GM18517 (cell line): ENCODE data around the gene CEACAM16.

ENCODE experiments used
- ATAC-seq: cut with Tn5 transposase; IDR thresholded peaks from one replicate; pipeline ENCODE4 v1.9.1; 2021; ENCODE audit warnings: mild to moderate bottlenecking, moderate library complexity; ENCODE audit not compliant: unreplicated experiment

Gene CEACAM16

DNA sequence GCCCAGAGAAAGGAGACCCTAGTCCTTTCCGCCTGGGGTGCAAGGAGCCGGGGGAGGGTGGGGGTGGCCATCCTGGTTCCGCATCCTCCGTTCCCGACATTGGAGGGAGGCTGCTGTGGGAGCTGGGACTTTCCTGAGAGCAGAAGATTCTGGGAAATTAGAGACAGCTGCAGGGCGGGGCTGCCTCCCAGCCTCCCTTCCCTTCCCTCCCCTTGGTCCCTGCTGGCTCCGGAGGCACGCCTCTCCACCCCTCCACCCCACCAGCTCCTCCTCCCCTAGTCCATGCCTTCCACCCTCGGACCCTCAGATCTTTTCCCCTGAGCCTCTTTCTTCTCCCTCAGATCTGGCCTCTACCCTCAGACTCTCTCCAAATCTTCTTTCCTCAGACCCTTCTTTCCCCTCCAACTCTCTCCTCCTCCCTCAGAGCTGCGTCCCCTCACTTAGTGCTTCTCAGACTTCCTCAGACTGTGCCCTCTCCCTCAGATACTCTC lies 46.4 kb downstream of the CEACAM16 start:
- no peak for ATAC-seq

DNA sequence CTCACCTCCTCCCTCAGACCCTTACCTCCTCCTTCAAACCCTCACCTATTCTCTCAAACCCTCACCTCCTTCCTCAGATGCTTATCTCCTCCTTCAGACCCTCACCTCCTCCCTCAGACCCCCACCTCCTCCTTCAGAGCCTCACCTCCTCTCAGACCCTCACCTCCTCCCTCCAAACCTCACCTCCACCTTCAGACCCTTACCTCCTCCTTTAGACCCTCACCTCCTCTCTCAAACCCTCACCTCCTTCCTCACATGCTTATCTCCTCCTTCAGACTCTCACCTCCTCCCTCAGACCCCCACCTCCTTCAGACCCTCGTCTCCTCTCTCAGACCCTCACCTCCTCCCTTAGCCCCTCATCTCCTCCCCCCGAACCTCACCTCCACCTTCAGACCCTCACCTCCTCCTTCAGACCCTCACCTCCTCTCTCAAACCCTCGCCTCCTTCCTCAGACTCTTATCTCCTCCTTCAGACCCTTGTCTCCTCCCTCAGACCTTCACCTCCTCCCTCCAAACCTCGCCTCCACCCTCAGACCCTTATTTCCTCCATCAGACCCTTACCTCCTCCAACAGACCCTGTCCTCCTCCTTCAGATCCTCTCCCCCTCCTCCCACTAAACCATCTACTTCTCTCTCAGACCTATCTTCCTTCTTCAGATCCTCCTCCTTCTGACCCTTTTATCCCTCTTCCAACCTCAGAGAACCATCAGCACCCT lies 47.1 kb downstream of the CEACAM16 start:
- no peak for ATAC-seq

DNA sequence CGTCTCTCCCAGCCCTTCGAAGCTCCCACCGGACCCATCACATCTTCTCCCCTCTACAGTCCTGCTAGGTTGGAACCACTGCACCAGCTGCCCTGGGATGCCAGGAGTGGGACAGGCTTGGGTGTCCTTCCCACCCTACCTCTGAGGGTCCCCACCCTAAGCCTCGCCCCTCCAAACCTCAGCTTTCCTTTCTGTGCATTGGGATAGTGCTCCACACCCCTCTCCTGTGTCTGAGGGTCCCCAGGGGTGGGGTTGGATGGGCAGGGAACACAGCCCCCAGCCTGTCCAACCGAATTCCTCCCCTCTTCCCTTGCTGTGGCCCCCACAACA lies 47.6 kb downstream of the CEACAM16 start:
- ATAC-seq: no peak

DNA sequence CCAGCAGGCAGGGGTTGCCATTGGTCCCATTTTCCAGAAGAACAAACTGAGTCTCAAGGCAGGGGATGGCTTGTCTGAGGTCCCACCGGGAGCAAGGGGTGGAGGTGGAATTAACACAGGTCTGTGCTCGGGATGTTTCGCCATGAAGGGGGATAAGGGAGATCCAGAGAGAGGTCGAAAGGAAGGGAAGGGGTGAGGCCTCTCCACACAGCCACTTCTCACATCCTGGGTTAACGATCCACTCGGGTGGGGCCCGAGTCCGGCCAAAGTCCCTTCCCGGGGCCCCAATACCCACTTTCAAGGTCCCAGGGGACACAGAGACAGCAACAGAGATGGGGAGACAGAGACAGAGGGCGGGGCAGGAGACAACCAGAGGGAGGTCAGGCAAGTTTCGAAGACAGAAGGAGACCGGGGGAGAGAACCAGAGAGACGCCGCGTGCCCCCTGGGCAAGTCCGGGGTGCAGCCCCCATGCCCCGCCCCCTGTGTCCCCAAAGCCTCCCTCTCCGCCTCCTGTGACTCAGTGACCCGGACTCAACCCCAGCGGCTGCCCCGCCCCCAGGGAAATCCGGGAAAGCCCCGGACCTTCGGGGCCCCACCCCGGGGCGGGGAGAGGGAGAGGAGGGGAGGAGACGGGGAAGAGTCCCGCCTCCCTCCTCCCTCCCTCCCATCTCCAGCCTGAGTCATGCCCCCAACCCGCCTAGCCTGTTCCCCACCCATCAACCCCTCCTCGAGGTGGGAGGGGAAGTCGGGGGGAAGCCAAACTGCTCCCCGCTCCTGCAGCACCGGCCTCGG lies 48.2 kb downstream of the CEACAM16 start:
- no peak for ATAC-seq

DNA sequence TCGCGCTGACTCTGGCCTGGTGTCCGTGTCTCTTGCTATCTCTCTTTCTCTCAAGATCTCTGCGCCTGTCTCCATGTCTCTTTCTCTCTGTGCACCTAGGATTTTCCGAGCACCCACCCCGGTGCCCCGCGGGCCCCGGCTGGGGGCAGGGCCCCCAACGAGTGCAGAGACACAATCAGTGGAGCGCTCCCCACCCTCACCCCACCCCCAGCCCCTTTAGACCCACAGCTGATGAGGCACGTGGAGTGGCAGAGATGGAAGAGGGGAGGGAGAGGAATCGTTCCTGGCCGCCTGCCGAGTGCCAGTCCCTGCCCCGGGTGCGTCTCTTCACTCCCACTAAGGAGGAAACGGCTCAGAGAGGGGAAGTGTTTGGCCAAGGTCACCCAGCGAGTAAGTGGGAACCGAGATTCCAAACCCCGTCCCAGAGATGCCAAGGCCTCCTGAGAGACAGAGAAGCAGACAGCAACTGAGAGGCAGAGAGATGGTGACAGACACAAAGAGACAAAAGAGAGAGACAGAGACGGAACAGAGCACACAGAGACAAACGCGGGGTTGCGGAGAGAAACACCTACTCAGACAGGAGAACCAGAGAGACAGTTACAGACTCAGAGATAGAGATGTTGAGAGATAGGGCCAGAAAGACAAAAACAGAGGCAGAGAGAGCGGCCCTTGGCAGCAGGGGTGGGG lies 48.9 kb downstream of the CEACAM16 start:
- peak; percentile 36 for ATAC-seq

DNA sequence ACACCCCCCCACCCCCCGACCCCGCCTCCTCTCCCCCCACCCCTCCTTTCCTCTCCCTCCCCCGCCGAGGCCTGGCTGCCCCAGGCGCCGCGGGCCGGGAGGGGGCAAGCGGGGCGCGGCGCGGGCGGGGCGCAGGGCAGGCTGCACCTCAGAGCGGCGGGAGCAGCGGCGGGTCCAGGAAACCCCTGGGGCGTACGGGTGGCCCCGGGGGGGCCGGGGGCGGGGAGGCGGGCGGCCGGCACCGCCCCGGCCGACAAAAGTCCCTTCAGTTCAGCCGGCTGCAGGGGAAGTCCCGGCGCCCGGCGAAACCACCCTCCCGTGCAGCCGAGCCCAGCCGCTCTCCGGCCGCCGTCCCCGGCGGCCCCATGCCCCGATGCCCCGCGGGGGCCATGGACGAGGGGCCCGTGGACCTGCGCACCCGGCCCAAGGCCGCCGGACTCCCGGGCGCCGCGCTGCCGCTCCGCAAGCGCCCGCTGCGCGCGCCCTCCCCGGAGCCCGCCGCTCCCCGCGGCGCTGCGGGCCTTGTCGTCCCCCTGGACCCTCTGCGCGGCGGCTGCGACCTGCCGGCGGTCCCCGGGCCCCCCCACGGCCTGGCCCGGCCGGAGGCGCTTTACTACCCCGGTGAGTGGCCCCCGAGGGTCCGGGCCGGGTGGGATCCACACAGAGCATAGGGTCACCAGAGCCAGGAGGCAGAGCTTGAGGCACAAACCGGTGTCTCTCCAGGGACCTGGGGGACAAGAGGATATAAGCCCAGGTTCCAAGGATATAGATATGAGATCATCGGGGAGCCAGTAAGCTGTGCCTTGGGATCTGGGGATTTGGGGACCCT lies 49.7 kb downstream of the CEACAM16 start, which contains the start of gene BCL3:
Gene BCL3, plus strand, starts transcription at position 283 of the 829 bp plus-strand sequence. Its CDS starts 83 bp downstream, at position 366.
- peak; percentile 35 for ATAC-seq

DNA sequence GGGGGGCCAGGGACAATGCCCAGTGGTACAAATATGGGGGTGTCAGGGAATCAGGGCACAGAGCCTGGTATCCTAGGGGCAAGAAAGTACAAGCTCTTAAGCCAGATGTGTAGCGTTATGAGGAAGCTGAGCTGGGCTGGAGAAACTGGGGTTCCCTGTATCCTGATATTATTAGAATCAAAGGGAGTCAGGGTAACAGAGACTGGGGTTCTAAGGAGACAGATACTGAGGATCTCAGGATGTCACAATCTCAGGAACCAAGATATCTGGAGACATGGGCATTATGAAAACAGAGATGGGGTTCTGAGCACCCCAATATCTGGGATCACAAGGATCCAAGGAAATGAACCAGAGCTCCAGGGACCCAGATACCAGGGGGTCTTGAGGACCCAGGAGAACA lies 50.3 kb downstream of the CEACAM16 start:
- ATAC-seq: no peak

DNA sequence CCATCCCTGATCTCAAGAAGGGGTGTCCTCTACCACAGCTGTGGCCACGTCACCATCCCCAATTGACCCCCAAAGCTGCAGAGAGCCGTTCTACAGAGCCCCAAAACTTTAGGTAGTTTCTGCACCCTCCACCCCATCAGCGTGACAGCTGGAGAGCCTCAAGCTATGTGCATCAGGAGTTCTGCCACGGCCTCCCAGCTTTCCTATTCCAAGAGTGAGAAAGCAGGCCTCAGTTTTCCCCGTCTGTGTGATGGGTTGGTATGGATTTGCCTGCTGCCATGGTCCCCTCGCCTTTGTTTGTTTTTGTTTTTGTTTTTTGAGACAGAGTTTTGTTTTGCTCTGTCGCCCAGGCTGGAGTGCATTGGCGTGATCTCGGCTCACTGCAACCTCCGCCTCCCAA lies 51.0 kb downstream of the CEACAM16 start:
- ATAC-seq: no peak

DNA sequence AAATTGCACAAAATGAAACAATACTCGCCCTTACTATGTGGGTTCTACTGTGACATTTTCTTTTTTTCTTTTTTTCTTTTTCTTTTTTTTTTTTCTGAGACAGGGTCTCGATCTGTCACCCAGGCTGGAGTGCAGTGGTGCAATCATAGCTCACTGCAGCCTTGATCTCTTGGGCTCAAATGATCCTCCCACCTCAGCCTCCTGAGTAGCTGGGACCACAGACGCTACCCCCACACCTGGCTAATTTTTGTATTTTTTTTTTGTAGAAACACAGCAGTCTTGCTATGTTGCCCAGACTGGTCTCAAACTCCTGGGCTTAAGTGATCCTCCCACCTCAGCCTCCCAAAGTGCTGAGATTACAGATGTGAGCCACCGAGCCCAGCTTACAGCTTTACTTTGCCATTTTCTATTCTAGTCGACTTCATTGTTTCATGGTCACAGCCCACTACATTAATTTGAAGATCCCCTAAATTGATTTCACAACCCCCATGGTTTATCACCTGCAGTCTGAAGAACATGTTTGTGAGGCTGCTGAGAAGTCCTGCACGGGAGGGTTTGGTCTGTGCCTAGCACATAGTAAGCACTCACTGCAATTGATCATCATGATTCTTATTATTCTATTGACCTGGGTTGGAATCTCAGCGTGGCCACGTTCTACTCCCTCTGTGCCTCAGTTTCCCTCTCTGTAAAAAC lies 53.3 kb downstream of the CEACAM16 start:
- no peak for ATAC-seq

DNA sequence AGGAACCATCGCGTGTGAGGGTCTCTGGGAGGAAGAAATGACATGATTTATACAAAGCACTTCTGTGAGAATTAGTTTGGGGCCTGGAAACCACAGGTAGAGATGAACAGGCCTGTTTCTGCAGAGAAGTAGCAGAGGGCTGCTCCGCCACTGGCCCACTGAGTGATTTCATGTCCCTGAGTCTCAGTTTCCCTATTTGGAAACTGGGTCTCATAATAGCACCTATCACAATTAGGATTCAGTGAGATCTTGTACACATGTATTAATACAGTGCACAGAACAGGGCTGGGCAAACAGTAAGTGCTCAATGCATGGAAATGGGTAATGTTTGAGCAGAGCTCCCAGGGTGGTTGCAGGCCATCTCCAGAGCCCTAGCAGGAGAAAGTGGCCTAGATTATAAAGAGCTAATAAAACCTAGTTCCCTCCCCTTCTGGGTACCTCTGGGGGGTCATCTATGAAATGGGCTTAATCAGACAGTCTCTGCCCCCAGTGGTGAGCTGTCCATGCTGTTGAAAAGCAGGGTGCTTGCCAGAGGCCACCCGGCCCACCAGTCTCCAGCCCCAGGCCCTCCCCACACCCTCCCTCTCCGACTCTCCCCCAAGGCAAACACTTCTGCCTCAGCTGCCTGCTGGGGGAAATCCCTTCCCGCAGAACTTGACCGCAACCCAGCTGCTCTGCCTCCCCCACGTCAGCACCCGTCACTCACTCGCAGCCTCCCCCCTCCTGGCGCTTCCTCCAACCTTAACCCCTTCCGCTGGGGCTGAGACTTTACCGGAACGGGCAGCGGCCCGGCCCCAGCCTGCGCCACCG lies 54.1 kb downstream of the CEACAM16 start:
- ATAC-seq: peak; percentile 68

DNA sequence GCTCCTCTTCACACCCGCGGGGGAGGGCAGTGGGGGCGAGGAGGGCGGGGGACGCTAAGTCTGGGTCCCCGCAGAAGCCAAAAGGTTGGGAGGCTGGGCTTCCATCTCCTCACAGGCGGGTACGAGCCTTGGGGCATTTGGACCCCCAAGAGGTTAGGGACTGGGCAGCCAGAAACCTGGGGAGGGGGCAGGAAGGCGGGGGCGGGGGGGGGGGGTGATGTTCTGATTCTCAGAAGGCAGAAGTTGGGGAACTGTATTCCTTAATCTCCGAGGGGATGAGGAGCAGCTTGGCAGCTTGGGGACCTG lies 54.6 kb downstream of the CEACAM16 start:
- no peak for ATAC-seq

DNA sequence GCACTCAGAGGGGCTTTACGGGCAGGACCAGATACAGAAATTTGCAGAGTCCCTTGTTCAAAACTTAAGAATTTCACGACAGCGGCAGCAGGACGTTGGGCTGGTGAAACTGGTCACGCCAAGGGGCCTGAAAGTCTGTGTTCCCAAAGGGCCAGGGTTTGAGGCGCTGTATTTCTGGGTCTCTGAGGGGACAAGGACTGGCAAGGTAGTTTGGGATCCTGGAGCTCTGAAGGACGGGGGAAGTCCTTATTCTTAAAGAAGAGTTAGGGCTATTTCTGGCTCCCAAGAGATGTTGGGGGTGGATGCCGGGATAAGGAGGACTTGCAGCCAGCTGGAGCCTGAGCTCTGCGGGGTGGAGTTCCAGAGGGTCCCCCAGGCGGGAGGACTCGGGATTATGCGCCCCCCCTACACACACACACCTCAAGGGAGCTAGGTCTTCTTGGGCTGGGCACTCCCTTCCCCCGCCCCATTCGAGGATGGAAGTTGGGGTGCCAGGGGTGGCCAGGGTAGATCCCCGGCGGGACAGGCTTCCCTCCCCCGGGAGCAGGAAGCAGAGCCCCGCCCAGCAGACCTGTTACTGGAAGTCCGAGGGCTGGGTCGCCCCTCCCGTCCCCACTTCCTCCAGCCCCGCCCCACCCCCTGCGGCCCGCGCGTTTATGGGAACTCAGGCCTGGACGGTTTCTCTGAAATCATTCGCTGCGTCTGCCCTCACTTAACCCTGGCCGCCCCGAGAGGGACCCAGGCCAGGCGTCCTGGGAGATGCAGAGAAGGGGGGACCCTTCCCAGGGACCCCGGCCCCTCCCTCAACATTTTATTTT lies 55.2 kb downstream of the CEACAM16 start:
- no peak for ATAC-seq

DNA sequence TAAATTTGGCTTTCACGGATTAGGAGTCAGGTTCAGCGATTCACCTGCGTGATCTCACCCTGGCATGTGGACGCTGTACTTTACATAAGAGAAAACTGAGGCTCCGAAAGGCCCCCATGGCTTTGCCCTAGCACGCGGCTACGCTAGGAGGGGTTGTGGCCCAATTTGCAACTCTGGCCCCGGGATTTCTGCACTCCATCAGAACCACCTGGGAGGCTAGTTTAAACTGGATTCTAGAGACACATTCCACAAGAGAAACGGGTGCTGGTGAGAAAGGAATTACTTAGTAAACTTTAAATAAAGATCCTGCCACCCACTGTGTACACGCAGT lies 55.8 kb downstream of the CEACAM16 start:
- ATAC-seq: no peak

DNA sequence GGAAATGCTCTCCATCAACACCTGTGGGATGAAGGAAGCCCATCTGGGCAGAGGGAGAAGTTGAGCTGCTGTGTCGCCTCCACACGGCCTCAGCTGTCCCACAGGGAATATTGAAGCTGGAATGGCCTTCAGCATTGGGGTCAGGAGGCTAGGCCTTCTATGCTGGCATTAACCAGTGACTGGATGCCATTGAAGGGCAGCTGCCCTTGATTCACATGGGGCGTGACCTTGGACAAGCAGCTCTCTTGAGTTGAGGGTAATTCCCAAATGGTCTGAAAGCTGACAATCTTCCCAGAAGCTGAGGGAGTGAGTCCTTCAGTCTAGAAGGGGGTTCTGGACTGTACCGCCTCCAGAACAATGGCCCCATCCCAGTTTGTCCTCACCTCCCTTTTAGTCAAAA lies 56.3 kb downstream of the CEACAM16 start:
- ATAC-seq: no peak

DNA sequence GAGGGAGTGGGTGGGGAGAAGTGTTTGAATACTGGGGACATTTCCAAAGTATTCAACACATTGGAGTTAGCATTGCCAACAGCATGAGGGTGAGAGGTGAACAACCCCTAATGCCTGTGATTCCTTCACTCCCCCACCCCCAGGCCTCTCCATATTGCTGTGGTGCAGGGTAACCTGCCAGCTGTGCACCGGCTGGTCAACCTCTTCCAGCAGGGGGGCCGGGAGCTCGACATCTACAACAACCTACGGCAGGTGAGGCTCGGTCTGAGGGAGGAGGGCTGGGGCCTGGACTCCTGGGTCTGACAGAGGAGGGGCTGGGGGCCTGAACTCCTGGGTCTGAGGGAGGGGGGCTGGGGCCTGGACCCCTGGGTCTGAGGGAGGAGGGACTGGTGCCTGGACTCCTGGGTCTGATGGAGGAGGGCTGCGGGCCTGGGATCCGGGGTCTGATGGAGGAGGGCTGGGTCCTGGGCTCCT lies 57.2 kb downstream of the CEACAM16 start:
- no peak for ATAC-seq

DNA sequence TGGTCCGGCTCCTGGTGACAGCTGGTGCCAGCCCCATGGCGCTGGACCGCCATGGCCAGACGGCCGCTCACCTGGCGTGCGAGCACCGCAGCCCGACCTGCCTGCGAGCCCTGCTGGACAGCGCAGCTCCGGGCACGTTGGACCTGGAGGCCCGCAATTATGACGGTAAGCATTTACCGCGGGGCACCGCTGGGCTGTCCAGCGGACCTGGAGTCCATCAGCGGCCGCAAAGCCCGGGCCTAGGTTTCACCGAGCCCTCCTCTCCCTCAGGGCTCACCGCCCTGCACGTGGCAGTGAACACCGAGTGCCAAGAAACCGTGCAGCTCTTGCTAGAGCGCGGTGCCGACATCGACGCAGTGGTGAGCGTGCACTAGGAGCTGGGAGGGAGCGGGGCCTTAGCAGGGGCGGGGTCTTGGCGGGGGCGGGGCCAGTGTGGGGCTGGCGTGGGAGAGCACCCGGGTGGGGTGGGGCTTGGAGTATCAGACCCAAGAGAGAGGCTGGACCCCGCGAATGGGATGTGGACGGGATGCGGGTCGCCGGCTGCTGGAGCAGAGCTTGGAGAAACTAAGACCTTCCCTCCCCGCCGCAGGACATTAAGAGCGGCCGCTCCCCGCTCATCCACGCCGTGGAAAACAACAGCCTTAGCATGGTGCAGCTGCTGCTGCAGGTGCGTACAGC lies 58.2 kb downstream of the CEACAM16 start:
- no peak for ATAC-seq

DNA sequence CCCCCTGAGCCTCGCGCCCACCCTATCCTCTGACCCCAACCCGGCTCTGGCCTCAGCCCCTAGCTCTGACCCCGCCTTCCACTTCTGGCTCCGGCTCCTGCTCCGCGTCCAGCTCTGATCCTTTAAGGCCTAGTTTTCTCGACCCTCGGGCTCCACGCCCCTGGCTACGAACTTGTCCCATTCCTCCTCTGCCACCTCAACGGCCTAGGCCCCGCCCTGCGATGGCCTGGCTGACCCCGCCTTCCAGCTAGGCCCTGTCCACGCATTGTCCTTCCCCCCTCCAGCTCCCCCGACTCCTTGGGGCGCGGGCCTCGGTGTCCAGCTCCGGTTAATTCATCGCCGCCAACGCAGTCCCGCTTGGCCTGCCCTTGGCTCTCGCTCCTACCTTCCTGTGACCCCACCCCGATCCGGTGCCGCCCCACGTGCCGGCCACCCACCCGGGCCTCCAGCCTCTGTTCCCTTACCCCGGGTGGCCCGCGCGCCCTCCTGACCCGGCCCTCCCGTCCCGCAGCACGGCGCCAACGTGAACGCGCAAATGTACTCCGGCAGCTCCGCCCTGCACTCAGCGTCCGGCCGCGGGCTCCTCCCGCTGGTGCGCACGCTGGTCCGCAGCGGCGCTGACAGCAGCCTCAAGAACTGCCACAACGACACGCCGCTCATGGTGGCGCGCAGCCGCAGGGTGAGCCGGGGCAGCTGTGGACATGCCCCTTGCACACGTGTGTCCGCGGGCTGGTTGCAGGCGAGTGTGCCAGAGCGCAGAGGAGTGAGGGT lies 59.0 kb downstream of the CEACAM16 start:
- no peak for ATAC-seq
